GM21381 (cell line): Measurements from ENCODE around the gene SAP130.
"Not testable (repeated sequence)": the region's sequence is repeated elsewhere in the genome, so short reads cannot be mapped to it uniquely, and the experiment has no call there.

Experiments used
- ATAC-seq: cut with Tn5 transposase; IDR thresholded peaks from one replicate; pipeline ENCODE4 v1.9.1; 2021; ENCODE audit warnings: mild to moderate bottlenecking, moderate library complexity; ENCODE audit not compliant: unreplicated experiment

SAP130 gene

DNA sequence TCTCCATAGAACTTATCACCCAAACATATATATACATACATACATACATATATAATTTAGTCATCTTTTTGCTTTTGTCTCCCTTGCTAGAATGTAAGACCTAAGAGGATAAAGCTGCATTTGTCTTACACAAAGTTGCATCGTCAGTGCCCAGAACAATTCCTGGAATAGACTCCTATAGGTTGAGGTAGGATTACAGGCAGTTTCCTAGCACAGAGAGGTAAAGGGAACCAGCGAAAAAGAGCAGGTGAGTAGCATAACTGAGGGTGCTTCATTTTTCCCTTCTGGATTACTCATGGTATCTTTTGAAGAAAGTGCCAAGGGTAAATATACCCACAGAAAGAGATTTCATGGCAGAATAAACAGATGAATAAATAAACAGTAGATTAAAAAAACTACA, 74.0 kb downstream of the SAP130 start:
- ATAC-seq = no peak

DNA sequence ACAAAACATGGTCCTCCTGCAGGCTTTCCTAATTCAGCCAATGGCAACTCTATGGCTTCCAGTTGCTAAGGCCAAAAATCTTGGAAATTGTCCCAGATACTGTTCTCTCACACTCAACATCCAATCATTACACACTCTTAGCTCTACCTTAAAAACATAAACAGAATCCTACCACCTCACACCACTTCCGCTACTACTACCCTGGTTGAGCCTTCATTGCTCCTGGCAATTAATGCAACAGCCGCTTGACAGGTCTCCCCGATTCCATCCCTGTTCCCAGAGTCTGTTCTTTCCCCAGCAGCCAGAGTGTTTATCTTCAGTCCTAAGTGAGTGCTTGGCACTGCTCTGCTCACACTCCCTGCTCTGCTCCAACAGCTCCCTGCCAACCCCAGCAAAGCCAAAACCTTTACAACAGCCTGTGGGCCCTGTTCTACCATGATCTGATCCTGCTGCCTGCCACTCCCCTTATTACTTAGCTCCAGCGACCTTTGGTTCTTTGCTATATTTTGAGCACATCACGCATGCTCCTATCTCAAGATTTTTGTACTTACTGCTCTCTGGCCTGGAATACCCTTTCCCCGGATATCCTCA, 74.6 kb downstream of the SAP130 start:
- no peak for ATAC-seq

DNA sequence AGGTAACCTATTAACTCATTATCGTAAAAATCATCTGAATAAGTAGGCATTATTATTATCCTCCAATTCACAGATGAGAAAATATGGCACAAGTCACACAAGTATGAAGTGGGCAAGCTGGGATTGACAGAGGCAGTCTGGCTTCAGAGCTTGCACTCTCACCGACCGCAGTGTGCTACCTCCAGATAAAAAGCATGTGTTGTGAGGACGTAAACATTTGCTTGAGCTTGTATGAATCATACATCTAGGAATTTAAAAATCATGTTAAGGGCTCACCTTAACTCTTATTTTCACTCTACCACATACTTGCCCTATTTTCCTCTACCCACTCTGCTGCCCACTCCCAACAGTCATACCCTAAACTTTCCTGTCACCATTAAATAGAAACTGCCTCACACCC, 76.8 kb downstream of the SAP130 start:
- no peak for ATAC-seq

DNA sequence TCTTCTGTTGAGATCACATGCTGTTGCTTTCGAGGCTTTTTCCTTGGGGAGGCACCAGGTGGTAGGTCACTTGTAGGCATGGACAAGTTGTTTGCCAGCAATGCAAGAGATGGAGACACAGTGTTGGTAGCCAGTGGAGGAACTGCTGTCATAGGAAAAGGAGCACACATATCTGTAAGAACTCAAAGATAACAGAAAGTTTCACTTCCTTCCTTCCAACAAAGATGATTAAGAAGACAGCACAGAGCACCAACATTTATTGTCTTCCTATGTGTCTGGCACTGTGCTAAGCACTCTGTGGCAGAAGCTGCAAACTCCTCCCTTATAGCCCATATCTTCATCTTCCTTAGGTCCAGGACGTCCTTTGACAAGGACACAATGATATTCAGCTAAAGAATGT, 77.6 kb downstream of the SAP130 start:
- ATAC-seq = no peak

DNA sequence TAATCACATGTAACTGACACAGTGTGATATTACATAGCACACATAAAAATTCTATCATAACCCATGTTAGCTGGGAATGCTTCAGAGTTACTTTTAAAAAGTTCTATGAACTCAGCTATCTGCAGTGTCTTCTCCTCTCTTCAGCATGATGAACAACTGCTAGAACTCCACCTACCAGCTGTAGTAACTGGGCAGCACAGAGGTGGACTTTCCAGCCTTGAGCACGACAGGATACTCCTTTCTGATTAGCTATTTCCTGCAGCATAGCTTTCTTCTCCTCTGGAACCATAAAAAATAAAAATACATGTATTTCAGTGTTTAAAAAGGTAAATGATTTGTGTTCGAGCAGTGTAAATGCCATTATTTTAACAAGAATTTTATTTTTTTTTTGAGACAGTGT, 82.6 kb downstream of the SAP130 start:
- ATAC-seq = no peak

DNA sequence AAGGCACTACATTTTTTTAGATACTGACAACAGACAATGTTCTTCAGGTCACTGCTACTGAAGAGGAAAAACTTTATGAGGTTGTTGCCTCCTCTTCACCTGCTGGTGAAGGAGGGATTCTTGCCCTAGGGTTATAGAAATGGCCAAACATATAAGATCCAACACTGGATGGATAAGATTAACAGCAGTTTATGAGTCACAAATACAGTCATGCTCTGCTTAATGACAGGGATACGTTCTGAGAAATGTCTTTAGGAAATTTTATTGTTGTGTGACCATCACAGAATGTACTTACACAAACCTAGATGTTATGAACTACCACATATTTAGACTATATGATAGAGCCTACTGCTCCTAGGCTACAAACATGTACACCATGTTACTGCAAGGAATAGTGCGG, 84.7 kb downstream of the SAP130 start:
- ATAC-seq = no peak

DNA sequence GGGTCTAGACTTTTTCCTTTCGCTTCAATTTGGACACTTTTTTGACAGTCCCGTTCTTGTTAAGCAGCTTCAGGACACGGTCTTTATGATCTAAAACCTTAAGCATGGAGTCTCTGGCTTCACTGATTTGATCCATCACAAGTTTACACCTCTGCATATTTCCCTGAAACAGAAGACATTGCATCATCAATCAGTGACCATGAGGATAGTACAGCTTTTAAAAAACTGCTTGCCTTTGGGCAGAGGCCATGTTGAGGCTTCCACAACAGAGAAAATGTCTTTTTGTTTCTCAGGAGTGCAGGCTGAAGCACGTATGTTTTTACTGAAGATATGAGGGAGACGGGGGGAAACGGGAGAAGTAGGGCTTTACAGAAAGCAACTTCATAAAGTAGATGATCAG, 85.9 kb downstream of the SAP130 start:
- no peak for ATAC-seq

DNA sequence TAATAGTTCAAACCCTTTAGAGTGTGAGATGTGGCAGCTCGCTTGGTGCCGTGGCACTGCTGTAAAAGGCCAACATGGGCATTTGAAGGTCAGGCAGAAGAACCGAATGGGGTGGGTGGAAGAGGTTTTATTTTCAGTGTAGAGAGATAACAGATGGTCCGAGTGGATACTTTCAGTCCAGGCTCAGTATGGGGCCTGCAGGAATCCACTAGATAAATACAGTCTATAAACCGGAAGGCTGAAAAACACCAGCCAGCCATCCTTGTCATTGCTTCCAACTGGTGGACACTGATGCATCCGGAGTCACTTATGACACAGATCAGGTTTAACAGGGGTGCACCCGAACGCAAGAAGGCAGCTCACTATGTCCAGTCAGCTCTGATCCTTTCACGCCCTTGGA, 86.4 kb downstream of the SAP130 start:
- no peak for ATAC-seq

DNA sequence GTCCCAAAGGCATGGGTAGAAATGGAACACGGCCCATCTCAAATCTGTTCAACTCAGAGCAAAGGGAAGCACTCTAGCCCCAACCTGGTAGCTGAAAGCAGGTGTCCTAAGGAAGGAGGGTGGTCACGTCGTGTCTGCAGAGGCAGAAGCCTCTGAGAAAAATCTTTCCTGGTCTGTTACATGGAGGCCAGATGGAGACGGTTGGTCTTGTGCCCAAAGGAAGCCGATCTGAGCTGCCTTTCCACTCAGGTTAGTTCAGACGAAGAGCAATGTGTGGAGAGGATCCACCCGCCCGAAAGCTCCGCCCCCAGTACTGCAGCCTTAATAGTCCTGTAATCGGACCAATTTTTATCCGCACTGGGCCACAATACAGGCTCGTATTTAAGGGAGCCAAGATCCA, 87.2 kb downstream of the SAP130 start:
- no peak for ATAC-seq

DNA sequence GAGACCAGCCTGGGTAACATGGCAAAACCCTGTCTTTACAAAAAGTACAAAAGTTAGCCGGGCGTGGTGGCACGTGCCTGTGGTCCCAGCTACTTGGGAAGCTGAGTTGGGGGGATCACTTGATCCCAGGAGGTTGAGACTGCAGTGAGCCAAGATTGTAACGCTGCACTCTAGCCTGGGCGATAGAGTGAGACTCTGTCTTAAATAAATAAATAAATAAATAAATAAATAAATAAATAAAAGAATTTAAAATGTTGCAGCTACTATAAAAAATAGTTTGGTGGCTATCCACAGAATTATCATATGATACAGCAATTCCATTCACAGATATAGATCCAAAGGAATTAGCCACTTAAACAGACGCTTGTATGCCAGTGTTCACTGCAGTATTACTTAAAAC, 92.5 kb downstream of the SAP130 start:
- ATAC-seq = no peak

DNA sequence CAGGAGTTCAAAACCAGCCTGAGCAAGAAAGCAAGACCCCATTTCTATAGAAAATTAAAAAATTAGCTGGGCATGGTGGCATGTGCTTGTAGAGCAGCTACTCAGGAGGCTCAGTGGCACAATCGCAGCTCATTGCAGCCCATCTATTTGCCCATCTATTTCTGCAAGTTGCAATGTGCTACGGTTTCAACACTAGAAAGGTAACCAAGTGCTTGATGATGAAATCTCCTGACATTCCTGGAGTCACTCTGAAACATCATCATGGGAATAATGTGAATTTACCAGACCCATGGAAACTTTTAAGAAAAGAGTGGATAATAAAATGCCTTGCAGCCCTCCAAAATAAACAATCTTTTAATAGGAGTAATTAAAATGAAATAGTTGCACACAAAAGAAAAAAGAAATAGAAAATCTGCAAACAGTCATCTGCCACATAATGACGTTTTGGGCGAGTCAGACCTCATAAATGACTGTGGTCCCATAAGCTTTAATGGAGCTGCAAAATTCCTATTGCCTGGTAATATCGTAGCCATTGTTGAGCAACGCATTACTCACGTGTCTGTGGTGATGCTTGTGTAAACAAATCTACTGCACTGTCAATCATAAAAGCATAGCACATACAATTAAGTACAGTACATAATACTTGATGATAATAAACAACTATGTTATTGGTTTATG, 95.5 kb downstream of the SAP130 start:
- no peak for ATAC-seq

DNA sequence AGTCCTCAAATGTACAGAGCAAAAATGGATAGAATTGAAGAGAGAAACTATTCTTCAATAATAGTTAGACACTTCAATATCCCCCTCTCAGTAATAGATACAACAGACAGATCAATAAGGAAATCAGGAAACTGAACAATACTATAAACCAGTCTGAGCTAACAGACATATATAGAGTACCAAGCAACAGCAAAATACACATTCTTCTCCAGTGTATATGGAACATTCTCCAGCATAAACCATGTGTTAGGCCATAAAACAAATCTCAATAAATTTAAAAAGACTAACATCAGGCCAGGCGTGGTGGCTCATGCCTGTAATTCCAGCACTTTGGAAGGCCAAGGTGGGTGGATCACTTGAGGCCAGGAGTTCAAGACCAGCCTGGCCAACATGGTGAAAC, 98.4 kb downstream of the SAP130 start:
- no peak for ATAC-seq

DNA sequence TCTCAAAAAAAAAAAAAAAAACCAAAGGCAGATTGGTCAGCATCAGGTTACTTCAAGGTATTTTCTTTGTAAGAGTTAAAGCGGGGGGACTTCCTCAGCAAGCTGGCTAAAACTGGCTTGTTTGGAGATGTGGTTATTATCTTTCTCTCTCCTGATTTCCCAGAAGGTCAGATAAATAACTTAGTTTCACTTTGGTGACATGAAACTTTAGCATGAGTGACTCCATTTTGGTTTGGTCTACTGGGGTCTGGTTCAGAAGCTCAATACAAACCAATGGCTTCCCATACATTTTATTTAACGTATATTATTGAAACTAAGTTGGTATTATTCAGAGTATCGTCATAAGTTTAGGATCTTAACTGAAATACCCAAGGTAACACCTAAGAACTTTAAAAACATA, 100.5 kb downstream of the SAP130 start:
- ATAC-seq = no peak

DNA sequence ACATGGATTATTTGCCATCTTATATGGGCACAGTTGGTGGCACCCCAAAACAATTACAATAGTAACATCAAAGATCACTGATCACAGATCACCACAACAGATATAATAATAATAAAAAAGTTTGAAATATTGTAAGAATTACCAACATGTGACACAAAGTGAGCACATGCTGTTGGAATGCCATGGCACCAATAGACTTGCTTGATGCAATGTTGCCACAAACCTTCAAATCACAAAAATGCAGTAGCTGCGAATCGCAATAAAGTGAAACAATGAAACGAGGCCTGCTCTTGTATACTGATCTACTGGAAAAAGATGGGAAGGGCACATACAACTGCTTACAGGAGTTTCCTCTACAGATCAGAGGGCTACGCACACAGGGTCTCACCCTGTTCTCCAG, 109.9 kb downstream of the SAP130 start:
- ATAC-seq = no peak

DNA sequence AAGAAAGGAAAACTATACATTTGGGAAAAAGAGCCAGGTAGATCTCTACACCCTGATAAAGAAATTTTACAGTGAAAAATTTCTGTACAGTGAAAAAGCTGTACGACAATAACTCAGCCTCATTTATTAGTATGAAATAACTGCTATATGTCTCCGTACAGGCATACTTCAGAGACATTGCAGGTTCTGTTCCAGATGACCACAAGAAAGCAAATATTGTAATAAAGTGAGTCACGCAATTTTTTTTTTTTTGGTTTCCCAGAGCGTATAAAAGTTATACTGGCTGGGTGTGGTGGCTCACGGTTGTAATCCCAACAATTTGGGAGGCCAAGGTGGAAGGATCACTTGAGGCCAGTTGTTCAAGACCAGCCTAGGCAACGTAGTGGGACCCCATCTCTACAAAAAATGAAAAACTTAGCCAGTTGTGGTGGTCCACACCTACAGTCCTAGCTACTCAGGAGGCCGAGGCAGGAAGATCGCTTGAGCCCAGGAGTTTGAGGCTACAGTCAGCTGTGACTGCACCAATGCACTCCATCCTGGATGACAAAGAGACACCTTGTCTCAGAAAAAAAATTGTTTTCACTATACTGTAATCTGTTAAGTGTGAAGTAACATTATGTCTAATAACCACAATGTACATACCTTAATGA, 113.9 kb downstream of the SAP130 start:
- no peak for ATAC-seq

DNA sequence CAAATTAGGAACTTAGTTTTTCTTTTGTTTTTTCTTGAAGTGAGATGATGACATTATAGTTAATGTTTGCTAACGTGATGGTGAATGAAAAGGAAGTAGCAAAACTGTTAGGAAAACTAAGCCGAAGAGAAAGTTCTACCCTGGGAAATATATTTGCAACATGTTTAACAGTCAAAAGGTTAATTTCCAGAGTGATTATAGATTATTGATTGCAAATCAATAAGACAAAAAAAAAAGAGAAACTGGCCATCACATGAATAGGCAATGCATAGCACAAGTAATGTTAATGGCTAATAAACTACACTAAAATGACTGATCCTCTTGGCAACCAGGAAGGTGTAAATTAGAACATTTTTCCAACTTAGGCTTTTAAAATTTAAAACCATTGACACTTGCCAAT, 116.1 kb downstream of the SAP130 start:
- no peak for ATAC-seq

DNA sequence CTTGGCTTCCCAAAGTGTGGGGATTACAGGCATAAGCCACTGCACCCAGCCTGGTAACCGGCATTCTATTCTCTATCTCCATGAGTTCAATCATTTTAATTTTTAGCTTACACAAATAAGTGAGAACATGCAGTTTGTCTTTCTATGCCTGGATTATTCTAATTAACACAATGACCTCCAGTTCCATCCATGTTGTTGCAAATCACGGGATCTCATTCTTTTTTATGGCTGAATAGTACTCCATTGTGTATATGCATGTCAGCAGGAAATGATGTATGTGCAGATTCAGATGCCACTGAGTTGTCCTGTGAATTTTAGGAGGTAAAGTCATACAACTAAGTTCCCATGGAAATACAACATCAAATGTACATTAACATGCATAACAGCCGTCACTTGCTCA, 117.4 kb downstream of the SAP130 start:
- ATAC-seq = no peak

DNA sequence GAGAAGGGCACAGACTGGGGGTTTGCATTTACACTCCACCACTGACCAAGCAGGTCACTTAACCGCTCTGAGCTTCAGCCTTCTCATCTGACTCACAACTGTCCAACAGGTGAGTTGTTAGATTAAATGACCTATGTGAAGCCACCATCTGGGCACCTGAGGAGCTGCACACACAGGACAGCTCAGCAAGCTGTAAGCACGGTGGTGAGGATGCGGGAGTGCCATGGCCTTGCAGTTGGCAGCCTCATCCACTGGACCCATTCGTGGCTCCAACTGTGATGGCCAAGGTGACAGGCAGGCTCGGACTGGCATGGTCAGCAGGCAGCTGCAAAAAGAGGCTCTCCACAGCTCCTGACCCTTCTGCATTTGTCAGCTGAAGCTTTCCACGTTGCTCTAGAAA, 118.8 kb downstream of the SAP130 start:
- no peak for ATAC-seq

DNA sequence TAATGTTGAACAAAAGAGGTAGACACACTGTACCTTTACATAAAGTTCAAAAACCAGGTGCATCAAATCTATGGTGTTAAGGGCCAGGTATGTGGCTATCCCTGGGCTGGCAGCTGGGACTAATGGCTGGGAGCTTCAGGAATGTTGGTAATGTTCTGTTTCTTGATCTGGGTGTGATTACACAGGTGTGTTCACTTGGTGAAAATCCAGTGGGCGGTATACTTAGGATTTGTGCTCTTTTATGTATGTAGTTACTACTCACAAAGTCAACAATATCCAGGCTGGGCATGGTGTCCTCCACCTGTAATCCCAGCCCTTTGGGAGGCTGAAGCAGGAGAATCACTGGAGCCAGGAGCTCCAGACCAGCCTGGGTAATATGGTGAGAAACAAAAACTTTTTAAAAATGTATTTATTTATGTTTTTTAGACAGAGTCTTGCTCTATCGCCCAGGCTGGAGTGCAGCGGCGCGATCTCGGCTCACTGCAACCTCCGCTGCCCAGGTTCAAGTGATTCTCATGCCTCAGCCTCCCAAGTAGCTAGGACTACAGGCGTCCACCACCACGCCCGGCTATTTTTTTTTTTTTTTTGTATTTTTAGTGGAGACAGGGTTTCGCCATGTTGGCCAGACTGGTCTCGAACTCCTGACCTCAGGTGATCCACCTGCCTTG, 120.0 kb downstream of the SAP130 start:
- not testable (repeated sequence) for ATAC-seq

DNA sequence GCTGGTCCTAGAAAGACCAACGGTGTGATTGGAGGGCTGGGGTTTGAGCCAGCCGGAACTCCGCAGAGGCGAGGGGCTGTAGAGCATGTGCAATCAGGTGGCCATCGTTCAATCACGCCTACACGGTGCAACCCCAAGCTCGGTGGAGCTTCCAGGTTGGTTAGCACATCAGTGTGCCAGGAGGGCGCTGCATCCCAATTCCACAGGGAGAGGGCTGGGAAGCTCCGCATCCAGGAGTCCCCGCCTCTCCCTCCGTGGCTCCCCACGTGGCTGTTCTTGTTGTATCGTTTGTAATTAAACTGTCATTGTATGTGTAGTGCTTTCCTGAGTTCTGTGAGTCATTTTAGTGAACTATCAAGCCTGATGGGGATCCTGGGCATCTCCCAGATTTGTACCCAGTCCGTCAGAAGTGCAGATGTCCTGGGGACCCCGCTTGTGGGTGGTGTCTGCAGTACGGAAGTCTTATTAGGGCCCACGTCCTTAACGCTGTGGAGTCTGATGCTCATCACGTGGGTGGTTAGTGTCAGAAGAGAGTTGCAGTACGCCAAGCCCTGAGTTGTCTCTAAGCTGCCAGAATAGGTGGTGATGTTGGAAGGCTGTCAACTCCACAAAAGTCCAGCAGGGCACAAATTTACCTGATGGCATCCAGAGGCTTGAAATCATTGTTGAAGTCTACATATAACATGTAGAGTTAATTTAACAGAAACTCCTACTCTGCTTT, 121.5 kb downstream of the SAP130 start:
- no peak for ATAC-seq

DNA sequence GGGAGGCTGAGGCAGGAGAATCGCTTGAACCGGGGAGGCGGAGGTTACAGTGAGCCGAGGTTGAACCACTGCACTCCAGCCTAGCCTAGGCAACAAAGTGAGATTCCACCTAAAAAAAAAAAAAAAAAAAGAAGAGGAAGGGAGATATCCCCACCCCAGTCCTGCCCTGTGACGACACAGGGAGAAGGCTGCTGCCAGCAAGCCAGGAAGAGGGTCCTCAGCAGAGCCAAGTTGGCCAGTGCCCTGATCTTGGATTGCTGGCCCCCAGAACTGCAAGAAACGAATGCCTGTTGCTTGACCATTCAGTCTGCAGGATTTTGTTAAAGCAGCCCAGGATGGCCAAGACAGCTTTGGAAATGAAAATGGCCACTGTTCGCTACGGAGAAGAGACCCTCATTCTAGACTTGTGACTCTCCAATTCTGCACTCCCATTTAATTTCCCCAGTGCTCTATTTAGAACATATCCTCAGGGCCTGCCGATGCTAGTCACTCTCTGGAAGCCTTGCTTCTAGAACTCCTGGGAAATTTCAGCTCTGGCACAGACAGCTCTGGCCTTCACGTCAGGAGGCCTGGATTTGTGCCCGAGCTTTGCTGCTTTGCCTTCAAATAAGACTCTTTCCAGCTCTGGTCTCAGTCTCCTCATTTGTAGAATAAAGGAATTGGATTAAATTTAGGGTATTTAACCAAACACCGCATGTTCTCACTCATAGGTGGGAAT, 126.4 kb downstream of the SAP130 start:
- no peak for ATAC-seq
